Sigmoid colon (tissue), 4 donors: ENCODE data around the gene KDM4F.
"Not testable (repeated sequence)": the region's sequence is repeated elsewhere in the genome, so short reads cannot be mapped to it uniquely, and the experiment has no call there.

Source experiments
- CTCF ChIP-seq, 4 experiments: fragments of 450-650 bp in 3 of 4; fragments of 200-600 bp in 1 of 4; IDR thresholded peaks; one replicate each; pipeline ENCODE4 v1.5.1; 2016 to 2019; ENCODE audit warnings: antibody characterized with exemption in 4 of 4, mild to moderate bottlenecking in 3 of 4, moderate library complexity in 2 of 4
- EP300 ChIP-seq, 4 donors: sonication (generic); formaldehyde crosslinking; IDR thresholded peaks; one replicate each; pipeline ENCODE4 v1.6.1; 2017; ENCODE audit warnings: antibody characterized with exemption in 4 of 4
- POLR2A ChIP-seq, 2 donors: fragments of 450-650 bp; IDR thresholded peaks; one replicate each; pipeline ENCODE4 v1.6.1; 2016; ENCODE audit warnings: antibody characterized with exemption in 2 of 2, mild to moderate bottlenecking in 2 of 2, moderate library complexity in 2 of 2
- POLR2AphosphoS5 ChIP-seq, 4 donors: sonication (generic); formaldehyde crosslinking; IDR thresholded peaks; one replicate each; pipeline ENCODE4 v1.6.1; 2017; ENCODE audit warnings: antibody characterized with exemption in 4 of 4

GRCh38 chr11:95049122-95049521 is at the start of gene KDM4F:
- TF ChIP-seq CTCF, EP300, POLR2A, POLR2AphosphoS5 (IDR thresholded peaks at IDR 0.05): not testable (repeated sequence)
